Panc1 (cell line): ENCODE results near the gene CAPN9. TPM values are rescaled to one million over a fixed set of nuclear protein-coding genes. Genes with fewer than 3 reads are reported as not detected.

ENCODE experiments used
- ATAC-seq: fragments of 200-7000 bp; cut with Tn5 transposase; 2 replicates; pipeline ENCODE4 v1.9.1; 2020; ENCODE audit warnings: mild to moderate bottlenecking, moderate library complexity
- BruUV-seq: library from RNA; stranded (reverse); fragments of 400-500 nt; replicated peaks from 2 replicates; lab custom pipeline; 2021; lab: Mats Ljungman, UMichigan
- CTCF ChIA-PET: fragments of 300-600 bp; sonication (Branson Sonifier 250); formaldehyde crosslinking; loops from one replicate; lab custom pipeline; 2022; ENCODE audit warnings: antibody characterized with exemption; lab: Charles Lee
- POLR2A ChIA-PET: fragments of 300-600 bp; sonication (Branson Sonifier 250); formaldehyde crosslinking; loops from one replicate; lab custom pipeline; 2022; ENCODE audit warnings: antibody characterized with exemption; lab: Charles Lee
- DNase-seq: peaks from one replicate; pipeline ENCODE4 v3.0.0-alpha.2; 2010; ENCODE audit warnings: low read depth, low spot score
- H3K27ac ChIP-seq: 2 replicates; pipeline ENCODE4 v1.5.1; 2011; ENCODE audit warnings: mild to moderate bottlenecking, low read length, inconsistent platforms
- H3K27me3 ChIP-seq: fragments of 200-500 bp; sonication (Bioruptor generic); 2 replicates; pipeline ENCODE4 v1.6.0; 2014; ENCODE audit warnings: low read length, inconsistent platforms; ENCODE audit not compliant: control insufficient read depth, insufficient read depth
- H3K36me3 ChIP-seq: fragments of 200-500 bp; sonication (Bioruptor generic); 2 replicates; pipeline ENCODE4 v1.5.1; 2014; ENCODE audit warnings: inconsistent platforms, mild to moderate bottlenecking, low read length, moderate library complexity; ENCODE audit not compliant: control insufficient read depth, insufficient read depth
- H3K4me1 ChIP-seq: 2 replicates; pipeline ENCODE4 v1.5.1; 2011; ENCODE audit warnings: inconsistent platforms, mild to moderate bottlenecking, low read length, moderate library complexity; ENCODE audit not compliant: control insufficient read depth, insufficient read depth
- H3K4me3 ChIP-seq, 2 experiments: 2 replicates each; pipeline ENCODE4 v1.5.1; 2011 to 2012; ENCODE audit warnings: low read depth in 2 of 2, low read length in 2 of 2, mild to moderate bottlenecking in 2 of 2, inconsistent platforms in 1 of 2, moderate library complexity in 1 of 2
- H3K9me3 ChIP-seq: fragments of 200-500 bp; sonication (Bioruptor generic); 2 replicates; pipeline ENCODE4 v1.5.1; 2014; ENCODE audit warnings: low read depth, mild to moderate bottlenecking, inconsistent platforms, low read length, moderate library complexity; ENCODE audit not compliant: control insufficient read depth, insufficient read depth
- POLR2AphosphoS5 ChIP-seq: IDR thresholded peaks from 2 replicates; pipeline ENCODE4 v1.6.1; 2012; ENCODE audit warnings: mild to moderate bottlenecking, low read depth, low read length, moderate library complexity
- SIN3A ChIP-seq: IDR thresholded peaks from 2 replicates; pipeline ENCODE4 v1.6.1; 2012; ENCODE audit warnings: low read depth, mild to moderate bottlenecking, low read length, moderate library complexity, borderline replicate concordance; ENCODE audit not compliant: insufficient read depth
- TCF7L2 ChIP-seq: IDR thresholded peaks from 2 replicates; pipeline ENCODE4 v1.6.1; 2011; ENCODE audit warnings: mild to moderate bottlenecking, low read depth, low read length, inconsistent platforms
- in situ Hi-C: cut with HindIII; loops from 2 replicates; pipeline ENCODE4 v1.10.0; 2016; ENCODE audit warnings: low sequenced_read_pairs, low pct_unique_long_range_greater_than_20kb
- intact Hi-C: fragments of 100-400 bp; cut with micrococcal nuclease; formaldehyde crosslinking; loops from one replicate; pipeline ENCODE4 v1.10.0; 2022; ENCODE audit not compliant: unreplicated experiment
- total RNA-seq: library from RNA; stranded (reverse); gene quantifications from one replicate; pipeline ENCODE4 v1.2.1, GENCODE V29; 2021; ENCODE audit not compliant: unreplicated experiment
- TF ChIP-seq, protein P1 (sequence below), 2 experiments: IDR thresholded peaks; 2 replicates each; pipeline ENCODE4 v1.6.1; 2011 to 2012; ENCODE audit warnings: low read depth in 2 of 2, control low read depth in 1 of 2, low read length in 1 of 2, mild to moderate bottlenecking in 1 of 2, moderate library complexity in 1 of 2; ENCODE audit not compliant: insufficient read depth in 1 of 2
- TF ChIP-seq, protein P2 (sequence below): fragments of 450-650 bp; IDR thresholded peaks from 2 replicates; pipeline ENCODE4 v1.5.1; 2017; ENCODE audit warnings: mild to moderate bottlenecking

CAPN9 gene
- total RNA-seq, 1 experiment from 2014 or later: not detected

DNA sequence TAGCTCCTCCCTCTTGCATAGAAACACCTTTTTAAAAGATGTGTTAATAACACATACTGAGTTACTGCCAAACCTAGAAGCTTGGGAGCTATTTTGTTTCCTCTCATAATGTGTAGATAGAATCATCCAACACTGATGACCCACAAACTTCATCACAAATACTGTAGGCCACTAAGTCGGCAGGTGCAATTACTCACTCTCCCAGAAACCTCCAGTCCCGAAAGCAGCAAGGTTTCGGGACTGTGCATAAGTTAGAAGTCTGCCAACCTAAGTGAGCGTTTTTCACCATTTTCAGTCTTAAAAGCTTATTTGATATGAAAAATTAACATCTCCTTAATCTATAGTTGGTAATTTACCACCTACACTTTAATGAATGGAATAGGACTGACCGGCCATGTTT lies 89.2 kb downstream of the CAPN9 start:
- Histone ChIP-seq H3K9me3 (no peaks in the 10 kb centered on the region), H3K27ac (no peak overlapping the region), H3K4me3 (no peak overlapping the region), H3K27me3 (no peaks in the 10 kb centered on the region), H3K36me3 (no peaks in the 10 kb centered on the region), H3K4me1 (no peaks in the 10 kb centered on the region)
- intact Hi-C loops (no loop called here), in situ Hi-C loops (no loop called here)
- TF ChIP-seq, protein P1, sequence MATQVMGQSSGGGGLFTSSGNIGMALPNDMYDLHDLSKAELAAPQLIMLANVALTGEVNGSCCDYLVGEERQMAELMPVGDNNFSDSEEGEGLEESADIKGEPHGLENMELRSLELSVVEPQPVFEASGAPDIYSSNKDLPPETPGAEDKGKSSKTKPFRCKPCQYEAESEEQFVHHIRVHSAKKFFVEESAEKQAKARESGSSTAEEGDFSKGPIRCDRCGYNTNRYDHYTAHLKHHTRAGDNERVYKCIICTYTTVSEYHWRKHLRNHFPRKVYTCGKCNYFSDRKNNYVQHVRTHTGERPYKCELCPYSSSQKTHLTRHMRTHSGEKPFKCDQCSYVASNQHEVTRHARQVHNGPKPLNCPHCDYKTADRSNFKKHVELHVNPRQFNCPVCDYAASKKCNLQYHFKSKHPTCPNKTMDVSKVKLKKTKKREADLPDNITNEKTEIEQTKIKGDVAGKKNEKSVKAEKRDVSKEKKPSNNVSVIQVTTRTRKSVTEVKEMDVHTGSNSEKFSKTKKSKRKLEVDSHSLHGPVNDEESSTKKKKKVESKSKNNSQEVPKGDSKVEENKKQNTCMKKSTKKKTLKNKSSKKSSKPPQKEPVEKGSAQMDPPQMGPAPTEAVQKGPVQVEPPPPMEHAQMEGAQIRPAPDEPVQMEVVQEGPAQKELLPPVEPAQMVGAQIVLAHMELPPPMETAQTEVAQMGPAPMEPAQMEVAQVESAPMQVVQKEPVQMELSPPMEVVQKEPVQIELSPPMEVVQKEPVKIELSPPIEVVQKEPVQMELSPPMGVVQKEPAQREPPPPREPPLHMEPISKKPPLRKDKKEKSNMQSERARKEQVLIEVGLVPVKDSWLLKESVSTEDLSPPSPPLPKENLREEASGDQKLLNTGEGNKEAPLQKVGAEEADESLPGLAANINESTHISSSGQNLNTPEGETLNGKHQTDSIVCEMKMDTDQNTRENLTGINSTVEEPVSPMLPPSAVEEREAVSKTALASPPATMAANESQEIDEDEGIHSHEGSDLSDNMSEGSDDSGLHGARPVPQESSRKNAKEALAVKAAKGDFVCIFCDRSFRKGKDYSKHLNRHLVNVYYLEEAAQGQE (IDR thresholded peaks at IDR 0.05; ENCODE audit: insufficient read depth in 1 of 2, low read depth in 2 of 2, low read length in 1 of 2): no peak
- TF ChIP-seq SIN3A (no peak), TCF7L2 (no peak), POLR2AphosphoS5 (no peak)
- TF ChIP-seq, protein P2, sequence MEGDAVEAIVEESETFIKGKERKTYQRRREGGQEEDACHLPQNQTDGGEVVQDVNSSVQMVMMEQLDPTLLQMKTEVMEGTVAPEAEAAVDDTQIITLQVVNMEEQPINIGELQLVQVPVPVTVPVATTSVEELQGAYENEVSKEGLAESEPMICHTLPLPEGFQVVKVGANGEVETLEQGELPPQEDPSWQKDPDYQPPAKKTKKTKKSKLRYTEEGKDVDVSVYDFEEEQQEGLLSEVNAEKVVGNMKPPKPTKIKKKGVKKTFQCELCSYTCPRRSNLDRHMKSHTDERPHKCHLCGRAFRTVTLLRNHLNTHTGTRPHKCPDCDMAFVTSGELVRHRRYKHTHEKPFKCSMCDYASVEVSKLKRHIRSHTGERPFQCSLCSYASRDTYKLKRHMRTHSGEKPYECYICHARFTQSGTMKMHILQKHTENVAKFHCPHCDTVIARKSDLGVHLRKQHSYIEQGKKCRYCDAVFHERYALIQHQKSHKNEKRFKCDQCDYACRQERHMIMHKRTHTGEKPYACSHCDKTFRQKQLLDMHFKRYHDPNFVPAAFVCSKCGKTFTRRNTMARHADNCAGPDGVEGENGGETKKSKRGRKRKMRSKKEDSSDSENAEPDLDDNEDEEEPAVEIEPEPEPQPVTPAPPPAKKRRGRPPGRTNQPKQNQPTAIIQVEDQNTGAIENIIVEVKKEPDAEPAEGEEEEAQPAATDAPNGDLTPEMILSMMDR: no peak
- ChIA-PET CTCF (no interaction called here), POLR2A (interaction anchor here (0.6 kb wide), 1 partner anchor 703 kb away, joined by 7 read pairs; no protein-coding TSS in a partner anchor)
- no TSS peak for BruUV-seq
- ATAC-seq: no peak
- no peak for DNase-seq

DNA sequence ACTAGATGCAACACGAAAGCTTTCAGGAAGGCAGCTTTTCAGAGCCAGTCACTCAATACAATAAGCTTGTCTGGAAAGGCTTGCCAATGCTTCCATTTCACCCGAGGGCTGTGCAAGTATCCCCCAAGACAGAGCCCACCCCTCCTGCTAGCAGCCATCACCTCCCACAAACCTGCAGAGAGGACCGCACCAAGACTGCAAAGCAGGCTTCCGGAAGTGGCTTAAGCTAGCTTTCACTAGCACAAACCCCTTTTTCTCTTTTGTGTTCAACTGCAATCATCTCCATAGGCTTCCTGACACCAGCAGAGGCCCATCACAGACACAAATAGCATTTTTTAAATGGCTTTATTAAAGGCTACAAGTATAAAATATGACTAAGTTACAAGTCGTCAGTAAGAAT lies 89.6 kb downstream of the CAPN9 start:
- DNase-seq (no peak), ATAC-seq (no peak)
- H3K4me3 ChIP-seq: no peak overlapping the region
- intact Hi-C loops (no loop called here), in situ Hi-C loops (no loop called here)
- ChIA-PET POLR2A (interaction anchor here (0.6 kb wide), 1 partner anchor 703 kb away, joined by 7 read pairs; no protein-coding TSS in a partner anchor), CTCF (no interaction called here)
- BruUV-seq: no TSS peak
- no peaks in the 10 kb centered on the region for H3K36me3 ChIP-seq
- no peaks in the 10 kb centered on the region for H3K4me1 ChIP-seq
- TF ChIP-seq TCF7L2 (no peak), POLR2AphosphoS5 (no peak), SIN3A (no peak)
- TF ChIP-seq, protein P1 (IDR thresholded peaks at IDR 0.05; ENCODE audit: insufficient read depth in 1 of 2, low read depth in 2 of 2, low read length in 1 of 2): no peak
- TF ChIP-seq, protein P2: no peak
- no peak overlapping the region for H3K27ac ChIP-seq
- no peaks in the 10 kb centered on the region for H3K9me3 ChIP-seq
- no peaks in the 10 kb centered on the region for H3K27me3 ChIP-seq
